HG02571 (cell line): ENCODE results near the gene MRPS27.

Source experiments
- ATAC-seq: cut with Tn5 transposase; IDR thresholded peaks from one replicate; pipeline ENCODE4 v1.9.1; 2021; ENCODE audit warnings: mild to moderate bottlenecking, moderate library complexity; ENCODE audit not compliant: unreplicated experiment

Gene MRPS27

GRCh38 chr5:72206160-72206559, 113.9 kb downstream of the MRPS27 start:
- ATAC-seq = no peak

DNA sequence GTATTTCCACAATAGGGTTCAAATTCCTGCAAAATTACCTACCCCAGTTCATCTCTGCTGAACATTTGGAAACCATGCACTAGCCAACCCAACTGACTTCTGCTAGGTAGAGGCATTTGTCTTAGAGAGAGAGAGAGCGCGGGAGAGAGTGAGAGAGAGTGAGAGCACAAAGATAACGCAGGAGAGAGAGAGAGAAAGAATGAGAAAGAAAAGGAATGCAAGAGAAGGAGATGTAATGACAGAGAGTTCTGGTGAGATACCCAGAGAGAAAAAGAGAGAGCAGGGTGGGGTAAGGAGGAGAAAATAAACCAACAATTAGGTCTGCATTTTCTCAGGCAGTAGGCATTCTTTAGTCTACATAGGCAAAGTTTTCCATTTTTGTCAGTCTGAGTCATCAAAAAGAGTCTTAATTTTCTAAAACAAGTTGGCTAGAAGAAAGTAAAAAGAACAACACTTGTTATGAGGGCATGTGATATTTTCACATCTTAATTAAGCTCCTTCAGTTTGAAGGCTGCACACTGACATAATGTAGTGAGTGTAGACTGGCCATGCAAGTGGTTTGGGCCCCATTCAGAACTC, 114.5 kb downstream of the MRPS27 start:
- no peak for ATAC-seq

- no peak for ATAC-seq
Observed at GRCh38 chr5:72204946-72205345, 115.1 kb downstream of the MRPS27 start.

DNA sequence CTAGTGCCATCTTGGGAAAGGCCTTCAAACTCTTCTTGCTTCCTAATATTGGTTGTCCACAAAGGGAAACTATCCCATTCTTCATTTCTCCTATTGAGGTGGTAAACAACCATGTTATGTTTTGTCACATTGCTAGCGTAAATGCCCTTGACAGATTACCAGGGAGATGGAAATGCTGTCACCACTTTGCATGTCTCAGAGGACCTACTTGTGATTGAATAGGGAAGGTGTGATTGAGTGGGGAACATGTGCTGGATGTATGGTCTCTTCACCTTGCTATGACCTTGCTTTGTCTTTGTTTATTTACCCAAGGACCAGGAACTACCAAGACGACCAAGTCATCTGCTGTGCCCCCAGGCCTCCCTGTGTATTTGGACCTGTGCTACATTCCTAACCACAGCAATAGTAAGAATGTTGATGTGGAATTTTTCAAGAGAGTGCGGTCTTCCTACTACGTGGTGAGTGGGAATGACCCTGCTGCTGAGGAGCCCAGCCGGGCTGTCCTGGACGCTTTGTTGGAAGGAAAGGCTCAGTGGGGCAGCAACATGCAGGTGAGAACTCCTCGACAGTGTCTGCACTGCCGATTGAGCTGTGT, 116.7 kb downstream of the MRPS27 start:
- no peak for ATAC-seq

DNA sequence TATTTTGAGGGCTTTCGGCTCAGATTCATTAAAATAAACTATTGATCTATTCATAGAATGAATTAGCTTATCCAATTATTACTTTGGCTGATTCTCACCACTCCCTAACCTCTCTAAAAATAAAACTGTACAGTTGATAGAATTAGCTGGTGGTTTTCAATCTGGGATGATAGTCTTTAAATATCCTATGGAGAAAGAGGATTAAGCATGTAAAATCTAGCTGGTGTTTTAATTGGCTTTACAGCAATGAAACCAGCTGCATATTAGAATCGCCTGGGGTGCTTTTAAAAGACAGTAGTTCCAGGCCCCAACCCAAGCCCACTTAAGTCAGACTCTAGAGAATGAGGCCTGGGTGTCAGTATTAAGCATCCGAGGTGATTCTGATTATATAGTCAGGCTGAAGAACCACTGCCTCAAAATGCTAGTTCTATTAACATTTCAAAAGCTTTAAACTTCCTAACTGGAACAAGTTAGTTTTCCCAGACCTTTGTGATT, 117.7 kb downstream of the MRPS27 start:
- no peak for ATAC-seq

DNA sequence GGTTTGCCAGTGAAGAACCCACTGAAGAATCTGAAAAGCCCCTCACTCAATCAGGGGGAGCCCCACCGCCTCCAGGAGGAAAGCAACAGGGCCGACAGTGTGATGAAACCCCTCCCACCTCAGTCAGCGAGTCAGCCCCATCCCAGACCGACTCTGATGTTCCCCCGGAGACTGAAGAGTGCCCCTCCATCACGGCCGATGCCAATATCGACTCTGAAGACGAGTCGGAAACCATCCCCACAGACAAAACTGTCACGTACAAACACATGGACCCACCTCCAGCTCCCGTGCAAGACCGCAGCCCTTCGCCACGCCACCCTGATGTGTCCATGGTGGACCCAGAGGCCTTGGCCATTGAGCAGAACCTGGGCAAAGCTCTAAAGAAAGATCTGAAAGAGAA, 120.4 kb downstream of the MRPS27 start:
- ATAC-seq = no peak

GRCh38 chr5:72197393-72197792, 122.6 kb downstream of the MRPS27 start:
- no peak for ATAC-seq

- no peak for ATAC-seq
Observed at GRCh38 chr5:72195581-72195980, 124.5 kb downstream of the MRPS27 start.

GRCh38 chr5:72194846-72195245, 125.2 kb downstream of the MRPS27 start:
- ATAC-seq = peak; percentile 96

DNA sequence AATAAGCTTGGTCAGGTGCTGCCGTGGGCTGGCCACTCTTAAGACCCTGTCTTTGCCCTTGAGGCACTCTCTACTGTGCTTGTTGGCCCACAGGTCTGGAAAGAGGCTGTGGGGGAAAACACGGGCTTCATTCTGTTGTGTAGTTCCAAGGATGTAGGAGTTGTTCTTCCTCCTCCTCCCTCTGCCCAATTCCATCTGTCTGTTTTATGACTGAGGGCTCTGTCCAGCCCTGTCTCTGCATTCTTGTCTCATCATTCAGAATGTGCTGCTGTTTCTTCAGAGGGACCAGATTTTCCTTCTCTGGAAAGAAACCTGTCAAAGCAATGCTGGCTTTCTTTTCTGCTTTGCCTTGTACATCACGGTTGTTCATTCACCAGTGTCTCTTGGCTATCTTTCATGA, 128.6 kb downstream of the MRPS27 start:
- no peak for ATAC-seq

DNA sequence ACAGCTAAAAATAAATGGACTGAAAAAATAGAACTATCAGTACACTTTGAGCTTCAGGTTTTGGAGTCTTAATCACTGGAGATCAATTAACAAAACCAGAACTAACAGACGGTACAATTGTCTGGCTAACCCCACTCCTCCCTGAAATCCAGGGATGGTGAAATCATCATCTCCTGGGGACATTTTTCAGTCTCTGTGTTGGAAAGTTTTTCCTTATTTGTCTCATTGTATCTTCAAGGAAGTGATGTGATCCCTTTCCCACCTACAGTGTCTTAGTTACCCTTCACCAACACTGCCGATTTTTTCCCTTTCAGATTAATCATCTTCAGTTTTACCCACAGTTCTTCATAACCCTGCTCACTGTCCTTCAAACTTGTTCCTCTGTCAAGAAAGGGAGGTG, 130.9 kb downstream of the MRPS27 start:
- no peak for ATAC-seq

DNA sequence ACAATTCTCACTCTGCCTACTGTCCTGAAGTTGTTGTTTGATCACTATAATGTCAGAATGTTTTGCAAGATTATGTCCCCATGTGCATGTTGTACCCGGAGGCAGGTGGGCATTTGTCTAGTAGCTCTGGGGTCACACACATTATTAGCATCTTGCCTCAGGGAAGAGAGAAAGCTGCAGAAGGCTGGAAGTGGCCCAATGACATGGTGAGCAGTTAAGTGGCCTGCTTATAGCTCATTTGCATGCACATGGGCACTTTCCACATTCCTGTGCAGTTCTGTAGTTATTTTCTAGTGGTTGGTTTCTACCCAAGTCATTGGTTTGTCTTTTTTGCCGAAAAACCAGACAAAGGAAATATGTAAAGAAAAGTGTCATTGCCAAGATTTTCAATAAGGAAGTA, 131.9 kb downstream of the MRPS27 start:
- ATAC-seq = no peak

GRCh38 chr5:72187388-72188075, 132.5 kb downstream of the MRPS27 start:
- ATAC-seq = no peak

DNA sequence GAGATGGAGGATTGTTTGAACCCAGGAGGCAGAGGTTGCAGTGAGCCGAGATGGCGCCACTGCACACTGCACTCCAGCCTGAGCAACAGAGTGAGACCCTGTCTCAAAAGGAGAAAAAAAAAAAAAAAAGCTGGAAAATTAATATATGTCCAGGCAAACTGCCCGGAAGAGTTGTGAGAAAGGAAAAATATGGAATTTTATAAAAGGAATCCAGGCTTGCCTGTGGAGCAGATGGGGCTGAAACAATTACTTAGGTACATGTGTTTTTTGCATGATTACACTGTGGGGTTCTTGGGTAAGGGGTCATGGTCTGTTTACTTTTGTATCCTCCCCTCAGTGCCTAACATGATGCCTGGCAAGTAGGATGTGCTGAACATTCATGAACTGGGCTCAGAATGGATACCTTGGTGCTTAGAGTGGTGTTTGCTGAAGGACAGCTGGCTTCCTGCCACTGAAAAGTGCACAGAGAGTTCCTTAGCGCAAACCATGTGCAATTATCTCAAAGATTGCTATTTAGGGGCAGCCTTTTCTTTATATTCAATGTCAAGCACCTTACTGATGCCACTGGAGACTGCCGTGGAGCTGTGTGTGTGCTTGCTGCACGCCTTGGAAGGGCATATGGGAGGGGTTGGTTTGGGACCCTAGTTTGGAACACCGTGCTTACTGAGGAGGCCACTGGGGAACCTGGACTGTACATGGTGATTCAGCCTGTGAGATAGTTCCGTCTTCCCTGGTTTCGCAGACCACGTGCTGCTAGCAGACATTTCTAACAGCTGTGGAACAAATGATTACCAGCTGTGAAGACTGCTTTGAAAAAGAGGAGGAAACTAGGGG, 134.3 kb downstream of the MRPS27 start:
- no peak for ATAC-seq

GRCh38 chr5:72184408-72184807, 135.6 kb downstream of the MRPS27 start:
- ATAC-seq = no peak

DNA sequence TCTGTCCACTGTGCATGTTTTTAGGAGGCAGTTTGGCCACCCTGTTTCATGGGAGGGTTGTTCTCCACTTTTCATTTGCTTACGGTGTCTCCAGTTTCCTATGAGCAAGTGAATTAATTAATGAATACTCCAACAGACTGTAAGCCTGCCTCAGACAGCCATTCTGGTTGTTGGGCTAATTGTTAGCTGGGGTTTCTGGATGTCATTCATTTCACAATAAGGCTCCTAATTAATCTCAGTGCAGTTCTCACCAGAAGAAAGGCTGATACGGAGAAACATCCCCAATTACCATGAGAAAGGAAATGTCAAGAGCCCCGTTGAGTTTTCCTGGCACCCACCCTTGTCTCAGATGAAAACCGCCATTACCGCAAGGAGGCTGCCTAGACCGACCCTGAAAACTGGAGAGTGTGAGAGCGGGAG, 136.9 kb downstream of the MRPS27 start:
- no peak for ATAC-seq

GRCh38 chr5:72182686-72183085, 137.4 kb downstream of the MRPS27 start:
- no peak for ATAC-seq

- ATAC-seq = no peak
Observed at GRCh38 chr5:72180925-72181324, 139.1 kb downstream of the MRPS27 start.

DNA sequence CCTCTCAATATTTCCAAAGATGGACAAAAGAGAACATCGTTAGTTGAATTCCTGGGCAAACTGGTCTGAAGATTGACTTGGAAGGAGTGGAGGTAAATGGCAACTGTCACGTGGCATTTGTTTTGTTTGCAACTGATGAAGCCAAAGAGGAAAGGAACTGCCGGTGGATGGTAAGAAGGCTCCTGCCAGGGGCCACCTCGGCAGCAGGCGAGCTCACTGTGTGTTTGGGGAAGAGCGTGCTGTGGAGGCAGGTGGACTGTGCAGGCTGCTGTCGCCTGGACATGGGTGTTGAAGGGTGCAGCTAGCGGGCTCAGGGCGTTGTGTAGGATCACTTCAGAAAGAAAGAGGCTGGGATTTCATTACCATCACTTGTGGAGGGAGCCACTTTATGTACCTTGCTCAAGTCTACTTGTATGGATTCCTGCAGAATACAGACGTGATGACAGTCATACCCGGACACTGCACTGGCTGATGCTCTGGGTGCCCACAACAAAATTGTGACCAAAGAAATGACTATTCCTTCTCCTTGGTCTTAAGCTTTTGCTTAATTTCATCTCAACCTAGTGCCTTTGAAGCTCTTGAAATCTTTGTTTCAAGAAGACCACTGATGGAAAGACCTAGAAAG, 140.1 kb downstream of the MRPS27 start:
- no peak for ATAC-seq

DNA sequence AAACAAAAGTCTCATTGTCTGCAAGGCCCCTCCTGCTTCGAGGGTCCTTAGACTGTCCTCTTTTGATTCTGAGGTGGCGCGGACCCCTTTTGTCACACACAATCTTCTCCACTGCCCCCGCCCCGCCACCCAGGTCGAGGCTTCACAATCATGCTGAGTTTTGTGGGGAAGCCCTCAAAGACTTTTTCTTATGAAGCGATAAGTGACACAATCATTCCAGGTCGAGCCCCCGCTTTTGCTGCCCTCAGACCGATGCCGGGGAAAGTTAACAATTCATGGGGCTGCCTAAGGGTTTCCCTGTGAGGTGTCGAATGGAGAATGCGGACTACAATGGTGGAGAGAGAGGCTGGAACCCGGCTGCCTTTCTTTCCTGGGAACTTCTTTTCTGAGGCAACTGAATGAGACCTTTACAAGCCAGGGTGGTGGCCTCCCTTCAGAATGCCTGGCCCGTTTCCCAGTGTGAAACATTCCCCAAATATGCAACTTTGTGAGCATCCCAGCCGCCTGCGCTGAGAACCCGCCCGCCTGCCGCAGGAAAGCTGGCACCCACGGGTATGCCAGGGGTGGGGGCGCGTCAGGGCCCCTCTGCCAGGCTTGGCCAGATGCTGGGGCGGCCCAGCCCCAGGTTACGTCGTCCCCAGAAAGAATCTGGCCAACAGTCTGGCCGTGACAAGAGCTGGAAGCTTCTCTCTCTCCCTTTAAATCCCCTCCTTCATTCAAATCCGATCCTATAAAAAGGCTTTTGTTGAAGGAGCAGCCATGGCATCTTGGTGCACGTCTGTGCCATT, 140.8 kb downstream of the MRPS27 start:
- no peak for ATAC-seq
